ENCODE measurements around the gene SET.

The SET gene

DNA sequence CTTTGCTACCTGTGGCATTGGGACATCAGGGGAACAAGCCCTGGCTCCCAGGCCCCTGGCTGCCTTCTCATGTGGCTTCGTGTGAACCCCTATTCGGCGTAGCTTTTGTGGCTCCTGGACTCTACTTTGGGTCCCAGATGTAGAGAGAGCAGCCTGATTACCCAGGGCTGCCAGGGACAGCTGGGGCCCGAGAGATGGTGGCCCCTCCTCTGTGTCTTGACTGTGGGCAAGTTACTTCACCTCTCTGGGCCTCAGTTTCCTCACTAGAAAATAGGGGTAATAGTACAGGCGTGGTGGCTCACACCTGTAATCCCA is 15.3 kb downstream of the SET start:
- Histone ChIP-seq H3K36me3 (ENCODE audit: insufficient read depth, low read length) (no peaks in the 10 kb centered on the region), H3K4me2 (ENCODE audit: low read length) (no peak overlapping the region), H3K9ac (ENCODE audit: low read depth, low read length) (no peak overlapping the region), H3K4me3 (ENCODE audit: low read length) (no peak overlapping the region), H3K27me3 (ENCODE audit: control insufficient read depth, insufficient read depth, low read length) (no peaks in the 10 kb centered on the region), H3K9me3 (replicated peaks; ENCODE audit: low read length) (no peaks in the 10 kb centered on the region), H3K4me1 (ENCODE audit: control insufficient read depth, insufficient read depth, low read length) (peaks cover 9% of the 10 kb centered on the region)

DNA sequence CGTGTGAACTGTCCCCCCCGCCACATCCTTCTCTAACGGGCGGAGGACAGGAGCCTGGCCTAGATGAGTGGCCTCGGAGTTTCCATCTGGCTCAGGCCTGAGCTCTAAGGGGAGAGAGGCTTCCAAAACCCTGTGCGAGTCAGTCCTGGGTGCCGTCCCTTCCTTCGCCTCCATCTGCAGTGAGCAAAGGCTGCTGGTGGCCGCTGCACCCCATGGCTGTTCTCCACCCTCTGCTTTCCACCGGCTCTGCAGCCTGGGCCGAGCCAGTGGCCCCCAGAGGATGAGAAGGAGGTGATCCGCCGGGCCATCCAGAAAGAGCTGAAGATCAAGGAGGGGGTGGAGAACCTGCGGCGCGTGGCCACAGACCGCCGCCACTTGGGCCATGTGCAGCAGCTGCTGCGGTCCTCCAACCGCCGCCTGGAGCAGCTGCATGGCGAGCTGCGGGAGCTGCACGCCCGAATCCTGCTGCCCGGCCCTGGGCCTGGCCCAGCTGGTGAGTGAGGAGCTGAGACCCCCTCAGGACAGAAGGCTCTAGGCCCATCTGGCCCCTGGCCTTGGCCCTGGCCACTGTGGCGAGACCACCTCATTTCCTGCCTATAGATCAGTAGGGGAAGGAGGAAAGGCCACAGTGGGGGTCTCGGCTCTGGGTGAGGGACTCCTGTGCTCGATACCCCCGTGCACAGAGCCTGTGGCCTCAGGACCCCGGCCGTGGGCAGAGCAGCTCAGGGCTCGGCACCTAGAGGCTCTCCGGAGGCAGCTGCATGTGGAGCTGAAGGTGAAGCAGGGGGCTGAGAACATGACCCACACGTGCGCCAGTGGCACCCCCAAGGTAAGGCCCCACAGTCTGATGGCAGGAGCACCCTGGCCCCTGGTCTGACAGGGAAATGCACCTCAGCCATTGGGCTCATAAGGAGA is 16.3 kb downstream of the SET start:
- H3K4me3 ChIP-seq (ENCODE audit: low read length) = no peak overlapping the region
- no peaks in the 10 kb centered on the region for H3K36me3 ChIP-seq (ENCODE audit: insufficient read depth, low read length)
- no peak overlapping the region for H3K4me2 ChIP-seq (ENCODE audit: low read length)
- H3K9me3 ChIP-seq (replicated peaks; ENCODE audit: low read length) = no peaks in the 10 kb centered on the region
- H3K27me3 ChIP-seq (ENCODE audit: control insufficient read depth, insufficient read depth, low read length) = no peaks in the 10 kb centered on the region
- H3K4me1 ChIP-seq (ENCODE audit: control insufficient read depth, insufficient read depth, low read length) = peaks cover 9% of the 10 kb centered on the region
- H3K9ac ChIP-seq (ENCODE audit: low read depth, low read length) = no peak overlapping the region

DNA sequence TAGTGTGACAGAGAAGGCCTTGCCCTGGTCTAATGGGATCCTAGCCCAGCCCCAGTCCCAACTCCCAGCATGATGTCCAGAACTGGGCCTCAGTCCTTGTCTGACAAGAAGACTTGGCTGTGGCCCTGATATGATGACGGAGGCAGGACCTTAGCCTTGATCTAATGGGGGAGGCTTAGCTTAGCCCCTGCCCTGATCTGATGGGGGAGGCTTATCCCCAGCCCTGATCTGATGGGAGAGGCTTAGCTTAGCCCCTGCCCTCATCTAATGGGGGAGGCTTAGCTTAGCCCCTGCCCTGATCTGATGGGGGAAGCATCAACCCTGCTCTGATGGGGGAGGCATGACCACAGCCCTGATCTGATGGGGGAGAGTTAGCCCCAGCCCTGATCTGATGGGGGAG is 17.0 kb downstream of the SET start:
- H3K36me3 ChIP-seq (ENCODE audit: insufficient read depth, low read length) = no peaks in the 10 kb centered on the region
- peaks cover 9% of the 10 kb centered on the region for H3K4me1 ChIP-seq (ENCODE audit: control insufficient read depth, insufficient read depth, low read length)
- H3K4me2 ChIP-seq (ENCODE audit: low read length) = no peak overlapping the region
- no peaks in the 10 kb centered on the region for H3K27me3 ChIP-seq (ENCODE audit: control insufficient read depth, insufficient read depth, low read length)
- no peak overlapping the region for H3K9ac ChIP-seq (ENCODE audit: low read depth, low read length)
- no peaks in the 10 kb centered on the region for H3K9me3 ChIP-seq (replicated peaks; ENCODE audit: low read length)
- H3K4me3 ChIP-seq (ENCODE audit: low read length) = no peak overlapping the region

DNA sequence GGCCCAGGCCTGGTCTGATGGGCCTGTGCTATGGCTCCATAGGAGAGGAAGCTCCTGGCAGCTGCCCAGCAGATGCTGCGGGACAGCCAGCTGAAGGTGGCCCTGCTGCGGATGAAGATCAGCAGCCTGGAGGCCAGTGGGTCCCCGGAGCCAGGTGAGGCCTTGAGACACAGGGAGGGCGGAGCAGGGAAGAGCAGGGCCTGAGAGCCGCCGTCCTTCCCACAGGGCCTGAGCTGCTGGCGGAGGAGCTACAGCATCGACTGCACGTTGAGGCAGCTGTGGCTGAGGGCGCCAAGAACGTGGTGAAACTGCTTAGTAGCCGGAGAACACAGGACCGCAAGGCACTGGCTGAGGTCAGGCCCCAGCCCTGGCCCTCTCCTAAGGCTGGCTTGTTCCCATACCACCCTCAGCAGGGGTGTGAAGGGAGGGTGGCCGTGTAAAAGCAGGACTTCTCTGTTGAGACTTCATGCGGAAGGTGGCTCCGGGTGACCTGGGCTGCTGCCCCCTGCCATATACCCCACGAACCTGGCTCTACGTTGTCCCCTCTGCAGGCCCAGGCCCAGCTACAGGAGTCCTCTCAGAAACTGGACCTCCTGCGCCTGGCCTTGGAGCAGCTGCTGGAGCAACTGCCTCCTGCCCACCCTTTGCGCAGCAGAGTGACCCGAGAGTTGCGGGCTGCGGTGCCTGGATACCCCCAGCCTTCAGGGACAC is 17.8 kb downstream of the SET start:
- H3K4me2 ChIP-seq (ENCODE audit: low read length) = no peak overlapping the region
- no peaks in the 10 kb centered on the region for H3K36me3 ChIP-seq (ENCODE audit: insufficient read depth, low read length)
- no peak overlapping the region for H3K4me3 ChIP-seq (ENCODE audit: low read length)
- H3K4me1 ChIP-seq (ENCODE audit: control insufficient read depth, insufficient read depth, low read length) = peaks cover 9% of the 10 kb centered on the region
- no peaks in the 10 kb centered on the region for H3K9me3 ChIP-seq (replicated peaks; ENCODE audit: low read length)
- no peak overlapping the region for H3K9ac ChIP-seq (ENCODE audit: low read depth, low read length)
- no peaks in the 10 kb centered on the region for H3K27me3 ChIP-seq (ENCODE audit: control insufficient read depth, insufficient read depth, low read length)

DNA sequence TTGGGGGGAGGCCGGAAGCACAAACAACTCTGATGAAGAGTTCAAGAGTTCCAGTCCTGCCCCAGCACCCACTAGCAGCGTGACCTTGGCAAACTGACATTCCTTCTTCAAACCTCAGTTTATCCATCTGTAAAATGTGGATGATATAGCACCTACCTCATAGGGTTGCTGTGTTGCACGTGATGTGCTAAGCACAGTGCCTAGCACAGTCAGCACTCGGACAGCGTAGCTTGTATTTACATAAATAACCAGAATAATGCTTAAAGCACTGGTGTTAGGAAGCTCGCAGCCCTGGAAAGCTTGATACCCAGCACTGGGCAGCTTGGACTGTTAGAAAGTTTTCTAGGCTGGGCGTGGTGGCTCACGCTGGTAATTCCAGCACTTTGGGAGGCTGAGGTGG is 18.4 kb downstream of the SET start:
- H3K4me2 ChIP-seq (ENCODE audit: low read length) = no peak overlapping the region
- no peaks in the 10 kb centered on the region for H3K27me3 ChIP-seq (ENCODE audit: control insufficient read depth, insufficient read depth, low read length)
- H3K9ac ChIP-seq (ENCODE audit: low read depth, low read length) = no peak overlapping the region
- H3K9me3 ChIP-seq (replicated peaks; ENCODE audit: low read length) = no peaks in the 10 kb centered on the region
- H3K36me3 ChIP-seq (ENCODE audit: insufficient read depth, low read length) = no peaks in the 10 kb centered on the region
- H3K4me3 ChIP-seq (ENCODE audit: low read length) = no peak overlapping the region
- H3K4me1 ChIP-seq (ENCODE audit: control insufficient read depth, insufficient read depth, low read length) = peaks cover 6% of the 10 kb centered on the region

DNA sequence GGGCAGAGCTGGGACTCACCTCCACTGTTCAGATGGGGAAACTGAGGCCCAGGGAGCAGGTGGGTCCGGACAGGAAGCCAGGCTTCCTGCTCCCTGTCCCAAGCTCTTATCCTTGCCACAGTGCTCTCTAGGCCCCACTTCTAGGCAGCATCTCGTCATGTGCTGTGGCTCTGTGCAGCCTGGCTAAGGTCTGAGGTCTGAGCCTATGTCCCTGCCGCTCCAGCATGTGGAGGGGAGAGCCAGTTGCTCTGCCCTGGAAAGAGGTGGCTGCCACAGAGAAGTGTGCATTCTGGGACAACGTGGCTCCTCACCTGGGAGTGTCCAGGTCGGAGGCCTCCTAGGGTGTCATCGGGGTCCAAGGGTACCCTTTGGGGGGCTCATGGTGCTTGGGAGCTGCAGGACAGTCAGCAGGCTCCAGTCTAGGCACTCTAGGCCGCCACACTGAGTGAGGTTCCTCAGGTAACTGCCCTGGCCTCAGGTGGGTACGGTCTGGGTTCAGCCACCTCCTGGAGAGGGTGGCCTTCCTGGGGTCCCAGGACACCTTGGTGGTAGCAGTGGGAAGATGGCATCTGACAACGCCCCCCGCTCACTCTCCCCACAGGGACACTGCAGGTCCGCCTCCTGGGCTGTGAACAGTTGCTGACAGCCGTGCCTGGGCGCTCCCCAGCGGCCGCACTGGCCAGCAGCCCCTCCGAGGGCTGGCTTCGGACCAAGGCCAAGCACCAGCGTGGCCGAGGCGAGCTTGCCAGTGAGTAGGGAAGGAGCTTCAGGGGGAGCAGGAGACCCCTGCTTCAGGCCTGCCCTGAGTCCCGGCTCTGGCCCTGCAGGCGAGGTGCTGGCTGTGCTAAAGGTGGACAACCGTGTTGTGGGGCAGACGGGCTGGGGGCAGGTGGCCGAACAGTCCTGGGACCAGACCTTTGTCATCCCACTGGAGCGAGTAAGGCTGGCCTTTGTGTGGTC is 23.7 kb downstream of the SET start:
- Histone ChIP-seq H3K4me3 (ENCODE audit: low read length) (no peak overlapping the region), H3K9ac (ENCODE audit: low read depth, low read length) (no peak overlapping the region), H3K4me1 (ENCODE audit: control insufficient read depth, insufficient read depth, low read length) (no peaks in the 10 kb centered on the region), H3K4me2 (ENCODE audit: low read length) (no peak overlapping the region), H3K9me3 (replicated peaks; ENCODE audit: low read length) (no peaks in the 10 kb centered on the region), H3K36me3 (ENCODE audit: insufficient read depth, low read length) (no peaks in the 10 kb centered on the region), H3K27me3 (ENCODE audit: control insufficient read depth, insufficient read depth, low read length) (no peaks in the 10 kb centered on the region)

DNA sequence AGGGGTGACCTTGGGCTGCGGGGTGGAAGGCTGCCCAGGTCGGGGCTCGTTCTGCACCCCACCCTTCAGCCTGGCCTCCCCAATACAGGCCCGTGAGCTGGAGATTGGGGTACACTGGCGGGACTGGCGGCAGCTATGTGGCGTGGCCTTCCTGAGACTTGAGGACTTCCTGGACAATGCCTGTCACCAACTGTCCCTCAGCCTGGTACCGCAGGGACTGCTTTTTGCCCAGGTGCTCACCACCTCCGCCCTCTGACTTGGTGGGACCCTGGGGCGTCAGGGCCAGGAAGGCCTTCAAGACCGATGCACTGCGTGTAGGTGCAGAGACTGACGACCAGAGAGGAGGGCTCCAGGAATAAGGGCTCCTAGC is 24.4 kb downstream of the SET start:
- Histone ChIP-seq H3K4me3 (ENCODE audit: low read length) (no peak overlapping the region), H3K36me3 (ENCODE audit: insufficient read depth, low read length) (no peaks in the 10 kb centered on the region), H3K9me3 (replicated peaks; ENCODE audit: low read length) (no peaks in the 10 kb centered on the region), H3K9ac (ENCODE audit: low read depth, low read length) (no peak overlapping the region), H3K4me2 (ENCODE audit: low read length) (no peak overlapping the region), H3K27me3 (ENCODE audit: control insufficient read depth, insufficient read depth, low read length) (no peaks in the 10 kb centered on the region), H3K4me1 (ENCODE audit: control insufficient read depth, insufficient read depth, low read length) (no peaks in the 10 kb centered on the region)

DNA sequence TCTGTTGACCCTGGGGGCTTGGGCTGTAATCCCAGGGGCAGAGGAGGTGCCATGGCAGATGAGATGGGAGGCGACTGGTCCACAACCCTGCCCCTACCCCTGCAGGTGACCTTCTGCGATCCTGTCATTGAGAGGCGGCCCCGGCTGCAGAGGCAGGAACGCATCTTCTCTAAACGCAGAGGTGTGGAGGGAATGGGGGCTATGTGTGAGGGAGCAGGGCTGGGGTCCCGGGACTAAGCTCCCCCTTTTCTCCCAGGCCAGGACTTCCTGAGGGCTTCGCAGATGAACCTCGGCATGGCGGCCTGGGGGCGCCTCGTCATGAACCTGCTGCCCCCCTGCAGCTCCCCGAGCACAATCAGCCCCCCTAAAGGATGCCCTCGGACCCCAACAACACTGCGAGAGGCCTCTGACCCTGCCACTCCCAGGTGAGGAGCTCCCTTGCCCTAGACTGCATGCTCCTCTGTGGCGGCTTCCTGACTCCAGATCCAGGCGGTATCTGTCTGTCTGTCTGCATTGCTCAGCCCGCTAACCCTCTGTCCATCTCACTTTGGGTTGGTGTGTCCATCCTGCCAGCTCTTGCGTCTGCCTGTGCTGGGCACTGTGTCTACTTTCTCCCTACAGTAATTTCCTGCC is 25.0 kb downstream of the SET start:
- Histone ChIP-seq H3K36me3 (ENCODE audit: insufficient read depth, low read length) (no peaks in the 10 kb centered on the region), H3K9me3 (replicated peaks; ENCODE audit: low read length) (no peaks in the 10 kb centered on the region), H3K9ac (ENCODE audit: low read depth, low read length) (no peak overlapping the region), H3K4me3 (ENCODE audit: low read length) (no peak overlapping the region), H3K4me1 (ENCODE audit: control insufficient read depth, insufficient read depth, low read length) (no peaks in the 10 kb centered on the region), H3K27me3 (ENCODE audit: control insufficient read depth, insufficient read depth, low read length) (no peaks in the 10 kb centered on the region), H3K4me2 (ENCODE audit: low read length) (no peak overlapping the region)

DNA sequence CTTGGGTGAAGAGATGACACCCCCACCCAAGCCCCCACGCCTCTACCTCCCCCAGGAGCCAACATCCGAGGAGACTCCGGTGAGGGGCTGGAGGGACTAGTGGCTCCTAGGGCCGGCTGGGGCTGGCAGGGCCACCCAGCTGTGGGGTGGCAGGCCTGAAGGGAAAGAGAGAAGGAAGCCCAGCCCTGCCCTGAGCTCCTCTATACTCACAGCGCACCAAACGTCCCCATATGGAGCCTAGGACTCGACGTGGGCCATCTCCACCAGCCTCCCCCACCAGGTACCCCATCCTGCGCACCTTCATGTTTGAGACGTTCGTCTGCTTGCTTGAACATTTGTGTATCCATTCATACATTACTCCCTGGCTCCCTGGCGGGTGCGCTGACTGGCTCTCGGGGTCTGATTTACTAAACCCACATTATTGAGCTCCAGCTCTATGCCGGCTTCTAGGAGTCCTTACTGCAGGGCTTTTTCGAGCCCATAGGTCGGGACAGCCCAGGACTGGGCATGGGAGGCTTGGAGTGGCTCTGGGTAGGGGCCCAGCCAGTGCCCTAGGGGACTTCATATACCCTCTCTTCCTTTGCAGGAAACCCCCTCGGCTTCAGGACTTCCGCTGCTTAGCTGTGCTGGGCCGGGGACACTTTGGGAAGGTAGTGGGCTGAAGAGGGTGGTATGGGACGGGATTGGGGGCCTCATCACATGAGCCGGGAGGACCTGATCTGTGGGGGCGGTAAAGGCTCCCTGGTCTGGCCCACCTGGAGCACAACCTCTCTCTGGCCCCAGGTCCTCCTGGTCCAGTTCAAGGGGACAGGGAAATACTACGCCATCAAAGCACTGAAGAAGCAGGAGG is 25.8 kb downstream of the SET start:
- Histone ChIP-seq H3K4me2 (ENCODE audit: low read length) (no peak overlapping the region), H3K9me3 (replicated peaks; ENCODE audit: low read length) (no peaks in the 10 kb centered on the region), H3K4me1 (ENCODE audit: control insufficient read depth, insufficient read depth, low read length) (peaks cover 3% of the 10 kb centered on the region), H3K9ac (ENCODE audit: low read depth, low read length) (no peak overlapping the region), H3K4me3 (ENCODE audit: low read length) (no peak overlapping the region), H3K27me3 (ENCODE audit: control insufficient read depth, insufficient read depth, low read length) (no peaks in the 10 kb centered on the region), H3K36me3 (ENCODE audit: insufficient read depth, low read length) (no peaks in the 10 kb centered on the region)

DNA sequence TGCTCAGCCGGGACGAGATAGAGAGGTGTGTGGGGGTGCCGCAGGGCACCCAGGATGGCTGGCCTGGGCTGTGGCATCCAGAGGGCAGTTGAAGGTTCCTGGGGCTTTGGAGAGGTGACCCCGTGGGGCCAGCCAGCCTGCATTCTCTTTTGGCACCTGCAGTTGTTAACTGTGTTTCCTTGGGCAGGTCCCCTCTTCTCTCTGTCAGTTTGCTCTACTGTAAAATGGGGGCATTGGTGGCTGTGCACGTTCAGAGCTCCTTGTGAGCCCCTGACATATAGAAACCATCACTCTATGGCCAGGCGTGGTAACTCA is 26.4 kb downstream of the SET start:
- Histone ChIP-seq H3K4me1 (ENCODE audit: control insufficient read depth, insufficient read depth, low read length) (peaks cover 3% of the 10 kb centered on the region), H3K4me2 (ENCODE audit: low read length) (no peak overlapping the region), H3K4me3 (ENCODE audit: low read length) (no peak overlapping the region), H3K9ac (ENCODE audit: low read depth, low read length) (no peak overlapping the region), H3K9me3 (replicated peaks; ENCODE audit: low read length) (no peaks in the 10 kb centered on the region), H3K36me3 (ENCODE audit: insufficient read depth, low read length) (peaks cover under 1% of the 10 kb centered on the region), H3K27me3 (ENCODE audit: control insufficient read depth, insufficient read depth, low read length) (no peaks in the 10 kb centered on the region)
